Measurements from ENCODE around the gene STAT5A.
"Not testable (repeated sequence)": the region's sequence is repeated elsewhere in the genome, so short reads cannot be mapped to it uniquely, and the experiment has no call there.

The STAT5A gene

GRCh38 chr17:42252597-42253550 lies 35.4 kb upstream of the STAT5A start:
- no peak overlapping the region for H2AFZ ChIP-seq (ENCODE audit: low read depth, low read length)
- H3K9me3 ChIP-seq (ENCODE audit: low read length) = no peaks in the 10 kb centered on the region
- no peaks in the 10 kb centered on the region for H3K36me3 ChIP-seq (ENCODE audit: insufficient read depth, low read length)
- no peak overlapping the region for H3K4me3 ChIP-seq (ENCODE audit: low read length)
- peaks cover 11% of the 10 kb centered on the region for H3K4me1 ChIP-seq (ENCODE audit: insufficient read depth, low read length)
- H3K27me3 ChIP-seq (ENCODE audit: insufficient read depth, low read length) = no peaks in the 10 kb centered on the region

DNA sequence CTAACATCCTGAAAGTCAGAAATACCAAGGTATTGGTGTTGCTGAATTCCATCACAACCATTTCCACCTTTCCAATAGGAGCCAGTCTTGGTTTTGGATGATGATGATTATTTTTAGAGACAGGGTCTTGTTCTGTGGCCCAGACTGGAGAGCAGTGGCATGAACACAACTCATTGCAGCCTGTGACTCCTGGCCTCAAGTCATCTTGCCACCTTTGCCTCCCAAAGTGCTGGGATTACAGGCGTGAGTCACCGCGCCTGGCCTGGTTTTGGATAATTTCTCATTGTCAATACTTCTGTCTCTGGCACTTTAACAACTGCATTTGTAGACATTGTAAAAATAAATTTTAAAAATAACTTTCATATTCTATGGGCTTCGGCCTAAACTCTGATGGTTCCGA lies 34.7 kb upstream of the STAT5A start:
- H3K4me1 ChIP-seq (ENCODE audit: insufficient read depth, low read length) = peaks cover 4% of the 10 kb centered on the region
- no peak overlapping the region for H3K4me3 ChIP-seq (ENCODE audit: low read length)
- H2AFZ ChIP-seq (ENCODE audit: low read depth, low read length) = no peak overlapping the region
- no peaks in the 10 kb centered on the region for H3K9me3 ChIP-seq (ENCODE audit: low read length)
- no peaks in the 10 kb centered on the region for H3K36me3 ChIP-seq (ENCODE audit: insufficient read depth, low read length)
- H3K27me3 ChIP-seq (ENCODE audit: insufficient read depth, low read length) = no peaks in the 10 kb centered on the region

- no peak overlapping the region for H3K4me3 ChIP-seq (ENCODE audit: low read length)
- no peak overlapping the region for H2AFZ ChIP-seq (ENCODE audit: low read depth, low read length)
- H3K9me3 ChIP-seq (ENCODE audit: low read length) = no peaks in the 10 kb centered on the region
- H3K36me3 ChIP-seq (ENCODE audit: insufficient read depth, low read length) = no peaks in the 10 kb centered on the region
- H3K4me1 ChIP-seq (ENCODE audit: insufficient read depth, low read length) = no peaks in the 10 kb centered on the region
- H3K27me3 ChIP-seq (ENCODE audit: insufficient read depth, low read length) = no peaks in the 10 kb centered on the region
Measured at GRCh38 chr17:42255445-42255844, 32.9 kb upstream of the STAT5A start.

DNA sequence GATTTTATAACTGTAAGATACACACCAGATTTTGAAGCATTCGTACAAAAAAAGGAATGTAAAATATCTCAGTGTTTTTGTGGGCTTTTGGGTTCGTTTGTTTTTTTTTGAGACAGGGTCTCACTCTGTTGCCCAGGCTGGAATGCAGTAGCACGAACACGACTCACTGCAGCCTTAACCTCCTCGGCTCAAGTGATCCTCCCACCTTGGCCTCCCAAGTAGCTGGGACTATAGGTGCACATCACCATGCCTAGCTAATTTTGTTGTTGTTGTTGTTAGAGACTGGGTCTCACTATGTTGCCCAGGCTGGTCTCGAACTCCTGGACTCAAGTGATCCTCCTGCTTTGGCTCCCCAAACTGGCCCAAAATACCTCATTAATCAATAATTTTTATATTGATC lies 28.0 kb upstream of the STAT5A start:
- Histone ChIP-seq H3K27me3 (ENCODE audit: insufficient read depth, low read length) (no peaks in the 10 kb centered on the region), H3K4me1 (ENCODE audit: insufficient read depth, low read length) (no peaks in the 10 kb centered on the region), H2AFZ (ENCODE audit: low read depth, low read length) (no peak overlapping the region), H3K4me3 (ENCODE audit: low read length) (no peak overlapping the region), H3K36me3 (ENCODE audit: insufficient read depth, low read length) (no peaks in the 10 kb centered on the region), H3K9me3 (ENCODE audit: low read length) (no peaks in the 10 kb centered on the region)

- not testable (repeated sequence) for H3K27me3 ChIP-seq (ENCODE audit: insufficient read depth, low read length); H3K4me1 ChIP-seq (ENCODE audit: insufficient read depth, low read length); H2AFZ ChIP-seq (ENCODE audit: low read depth, low read length); H3K4me3 ChIP-seq (ENCODE audit: low read length); H3K9me3 ChIP-seq (ENCODE audit: low read length); H3K36me3 ChIP-seq (ENCODE audit: insufficient read depth, low read length)
Measured at GRCh38 chr17:42264366-42264765, 23.9 kb upstream of the STAT5A start.

GRCh38 chr17:42266462-42266861 lies 21.8 kb upstream of the STAT5A start:
- Histone ChIP-seq H2AFZ (ENCODE audit: low read depth, low read length) (no peak overlapping the region), H3K4me1 (ENCODE audit: insufficient read depth, low read length) (no peaks in the 10 kb centered on the region), H3K4me3 (ENCODE audit: low read length) (no peak overlapping the region), H3K36me3 (ENCODE audit: insufficient read depth, low read length) (no peaks in the 10 kb centered on the region), H3K27me3 (ENCODE audit: insufficient read depth, low read length) (no peaks in the 10 kb centered on the region), H3K9me3 (ENCODE audit: low read length) (no peaks in the 10 kb centered on the region)

DNA sequence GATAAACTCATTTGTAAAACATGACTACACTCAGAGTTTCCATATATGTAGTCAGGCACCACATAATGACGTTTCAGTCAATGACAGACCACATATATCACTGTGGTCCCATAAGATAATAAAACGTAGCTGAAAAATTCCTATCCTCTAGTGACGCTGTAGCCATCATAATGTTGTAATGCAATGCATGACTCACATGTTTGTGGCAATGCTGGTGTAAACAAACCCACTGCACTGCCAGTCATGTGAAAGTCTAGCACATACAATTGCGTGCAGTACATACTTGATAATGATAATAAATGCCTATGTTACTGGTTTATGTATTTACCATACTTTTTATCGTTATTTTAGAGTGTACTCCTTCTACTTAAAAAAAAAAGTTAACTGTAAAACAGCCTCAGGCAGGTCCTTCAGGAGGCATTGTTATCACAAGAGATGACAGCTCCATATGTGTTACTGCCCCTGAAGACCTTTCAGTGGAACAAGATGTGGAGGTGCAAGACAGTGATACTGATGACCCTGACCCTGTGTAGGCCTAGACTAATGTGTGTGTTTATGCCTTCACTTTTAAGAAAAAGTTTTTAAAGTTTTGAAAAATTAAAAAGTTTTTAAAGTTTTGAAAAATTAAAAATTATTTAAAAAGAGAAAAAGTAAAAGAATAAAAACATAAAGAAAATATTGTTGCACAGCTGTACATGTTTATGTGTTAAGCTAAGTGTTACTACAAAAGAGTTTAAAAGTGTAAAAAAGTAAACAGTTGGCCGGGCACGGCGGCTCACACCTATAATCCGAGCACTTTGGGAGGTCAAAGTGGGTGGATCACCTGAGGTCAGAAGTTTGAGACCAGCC lies 21.2 kb upstream of the STAT5A start:
- Histone ChIP-seq H3K9me3 (ENCODE audit: low read length) (no peaks in the 10 kb centered on the region), H3K4me3 (ENCODE audit: low read length) (no peak overlapping the region), H3K27me3 (ENCODE audit: insufficient read depth, low read length) (no peaks in the 10 kb centered on the region), H2AFZ (ENCODE audit: low read depth, low read length) (no peak overlapping the region), H3K36me3 (ENCODE audit: insufficient read depth, low read length) (no peaks in the 10 kb centered on the region), H3K4me1 (ENCODE audit: insufficient read depth, low read length) (peaks cover 1% of the 10 kb centered on the region)

DNA sequence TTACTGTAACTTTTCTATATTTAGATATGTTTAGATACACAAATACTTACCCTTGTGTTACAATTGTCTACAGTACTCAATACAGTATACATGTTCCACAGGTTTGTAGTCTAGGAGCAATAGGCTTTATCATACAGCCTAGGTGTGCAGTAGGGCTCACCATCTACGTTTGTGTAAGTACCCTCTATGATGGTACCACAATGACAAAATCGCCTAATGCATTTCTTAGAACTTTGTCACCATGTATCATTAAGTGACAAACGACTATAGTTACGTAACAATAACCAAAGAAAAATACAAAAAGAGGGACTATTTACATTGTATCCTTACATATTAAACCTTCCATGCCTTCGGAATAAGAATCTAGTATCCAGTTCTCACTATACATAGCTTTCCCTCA lies 20.1 kb upstream of the STAT5A start:
- Histone ChIP-seq H3K9me3 (ENCODE audit: low read length) (no peaks in the 10 kb centered on the region), H3K27me3 (ENCODE audit: insufficient read depth, low read length) (no peaks in the 10 kb centered on the region), H3K36me3 (ENCODE audit: insufficient read depth, low read length) (no peaks in the 10 kb centered on the region), H3K4me1 (ENCODE audit: insufficient read depth, low read length) (peaks cover 12% of the 10 kb centered on the region), H2AFZ (ENCODE audit: low read depth, low read length) (no peak overlapping the region), H3K4me3 (ENCODE audit: low read length) (no peak overlapping the region)

- no peaks in the 10 kb centered on the region for H3K36me3 ChIP-seq (ENCODE audit: insufficient read depth, low read length)
- H3K9me3 ChIP-seq (ENCODE audit: low read length) = no peaks in the 10 kb centered on the region
- H3K4me3 ChIP-seq (ENCODE audit: low read length) = no peak overlapping the region
- no peak overlapping the region for H2AFZ ChIP-seq (ENCODE audit: low read depth, low read length)
- no peaks in the 10 kb centered on the region for H3K27me3 ChIP-seq (ENCODE audit: insufficient read depth, low read length)
- H3K4me1 ChIP-seq (ENCODE audit: insufficient read depth, low read length) = peaks cover 25% of the 10 kb centered on the region
Measured at GRCh38 chr17:42270170-42270535, 18.1 kb upstream of the STAT5A start.

- H3K4me1 ChIP-seq (ENCODE audit: insufficient read depth, low read length) = peaks cover 25% of the 10 kb centered on the region
- no peaks in the 10 kb centered on the region for H3K9me3 ChIP-seq (ENCODE audit: low read length)
Measured at GRCh38 chr17:42270596-42270995, 17.7 kb upstream of the STAT5A start.

DNA sequence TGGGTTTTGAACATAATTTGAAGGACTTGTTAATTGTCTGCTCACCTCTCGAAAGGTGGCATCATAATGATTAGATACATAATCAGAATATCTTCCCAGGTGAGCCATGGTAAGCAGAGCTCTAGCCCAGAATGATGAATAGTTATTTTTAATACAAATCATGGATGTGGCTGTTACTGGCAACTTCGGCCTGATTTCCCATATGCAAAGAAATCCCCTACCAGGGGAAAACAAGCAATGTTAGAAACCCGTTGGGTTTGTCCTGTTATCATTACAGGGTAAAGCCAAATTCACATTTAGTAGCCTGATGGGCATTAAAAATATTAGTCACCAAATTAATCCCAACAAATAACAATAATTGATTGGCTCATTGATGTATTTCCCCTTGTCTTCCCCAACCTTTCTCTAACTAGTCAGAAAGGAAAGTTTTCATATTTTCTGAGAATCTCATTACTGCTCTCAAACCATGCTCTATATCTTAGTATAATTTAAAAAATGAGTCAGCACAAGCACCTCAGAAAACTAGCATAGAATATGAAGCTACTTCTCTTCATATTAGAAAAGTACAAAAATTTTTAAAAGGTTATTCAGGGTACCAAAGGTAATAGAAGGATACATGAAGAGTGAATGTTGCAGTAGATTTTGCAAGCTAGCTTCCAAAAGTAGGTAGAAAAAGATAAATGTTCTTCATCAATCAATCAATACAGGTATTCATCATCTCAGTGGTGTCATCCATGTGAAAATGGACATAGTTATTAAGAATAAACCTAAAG lies 17.1 kb upstream of the STAT5A start:
- H3K4me3 ChIP-seq (ENCODE audit: low read length) = no peak overlapping the region
- no peaks in the 10 kb centered on the region for H3K27me3 ChIP-seq (ENCODE audit: insufficient read depth, low read length)
- no peaks in the 10 kb centered on the region for H3K36me3 ChIP-seq (ENCODE audit: insufficient read depth, low read length)
- no peak overlapping the region for H2AFZ ChIP-seq (ENCODE audit: low read depth, low read length)
- H3K9me3 ChIP-seq (ENCODE audit: low read length) = no peaks in the 10 kb centered on the region
- peaks cover 25% of the 10 kb centered on the region for H3K4me1 ChIP-seq (ENCODE audit: insufficient read depth, low read length)

More at GRCh38 chr17:42270596-42270995, 17.7 kb upstream of the STAT5A start:
- Histone ChIP-seq H3K4me3 (ENCODE audit: low read length) (no peak overlapping the region), H2AFZ (ENCODE audit: low read depth, low read length) (no peak overlapping the region), H3K27me3 (ENCODE audit: insufficient read depth, low read length) (no peaks in the 10 kb centered on the region), H3K36me3 (ENCODE audit: insufficient read depth, low read length) (no peaks in the 10 kb centered on the region)

- no peaks in the 10 kb centered on the region for H3K36me3 ChIP-seq (ENCODE audit: insufficient read depth, low read length)
- H3K4me3 ChIP-seq (ENCODE audit: low read length) = no peak overlapping the region
- H3K4me1 ChIP-seq (ENCODE audit: insufficient read depth, low read length) = peaks cover 27% of the 10 kb centered on the region
- no peak overlapping the region for H2AFZ ChIP-seq (ENCODE audit: low read depth, low read length)
- no peaks in the 10 kb centered on the region for H3K9me3 ChIP-seq (ENCODE audit: low read length)
- H3K27me3 ChIP-seq (ENCODE audit: insufficient read depth, low read length) = no peaks in the 10 kb centered on the region
Measured at GRCh38 chr17:42271779-42272035, 16.6 kb upstream of the STAT5A start.

Data from neuron (in vitro differentiated cells).